ENCODE data around the gene PACRG. TPM values are rescaled to one million over a fixed set of nuclear protein-coding genes. Genes with fewer than 3 reads are reported as not detected.

Gene PACRG
- total RNA-seq, 1 donor from 2014 or later, result 1.2 TPM

- H3K27me3 Mint-ChIP-seq (ENCODE audit: unreplicated experiment), result peaks cover 11% of the 10 kb centered on the region
- H3K27ac Mint-ChIP-seq (ENCODE audit: unreplicated experiment), result no peak overlapping the region
- TF ChIP-seq CTCF (IDR thresholded peaks at IDR 0.05), result no peak
- H3K4me3 Mint-ChIP-seq (ENCODE audit: unreplicated experiment), result no peak overlapping the region
- no peaks in the 10 kb centered on the region for H3K9me3 Mint-ChIP-seq (ENCODE audit: unreplicated experiment)
- no peak for DNase-seq (ENCODE audit: extremely low spot score, unreplicated experiment)
- H3K36me3 Mint-ChIP-seq (ENCODE audit: unreplicated experiment), result no peaks in the 10 kb centered on the region
- peaks cover 6% of the 10 kb centered on the region for H3K4me1 Mint-ChIP-seq (ENCODE audit: unreplicated experiment)
Measured at GRCh38 chr6:163191704-163192537, 464.1 kb downstream of the PACRG start.

- peaks cover 11% of the 10 kb centered on the region for H3K27me3 Mint-ChIP-seq (ENCODE audit: unreplicated experiment)
- no peaks in the 10 kb centered on the region for H3K36me3 Mint-ChIP-seq (ENCODE audit: unreplicated experiment)
- H3K9me3 Mint-ChIP-seq (ENCODE audit: unreplicated experiment), result no peaks in the 10 kb centered on the region
- H3K4me3 Mint-ChIP-seq (ENCODE audit: unreplicated experiment), result no peak overlapping the region
- peaks cover 6% of the 10 kb centered on the region for H3K4me1 Mint-ChIP-seq (ENCODE audit: unreplicated experiment)
- H3K27ac Mint-ChIP-seq (ENCODE audit: unreplicated experiment), result no peak overlapping the region
- DNase-seq (ENCODE audit: extremely low spot score, unreplicated experiment), result no peak
- TF ChIP-seq CTCF (IDR thresholded peaks at IDR 0.05), result no peak
Measured at GRCh38 chr6:163192591-163192990, 464.8 kb downstream of the PACRG start.

- Mint-ChIP-seq H3K4me3 (ENCODE audit: unreplicated experiment) (no peak overlapping the region), H3K36me3 (ENCODE audit: unreplicated experiment) (no peaks in the 10 kb centered on the region), H3K27ac (ENCODE audit: unreplicated experiment) (no peak overlapping the region), H3K27me3 (ENCODE audit: unreplicated experiment) (peaks cover 11% of the 10 kb centered on the region), H3K4me1 (ENCODE audit: unreplicated experiment) (peaks cover 6% of the 10 kb centered on the region), H3K9me3 (ENCODE audit: unreplicated experiment) (no peaks in the 10 kb centered on the region)
- no peak for DNase-seq (ENCODE audit: extremely low spot score, unreplicated experiment)
- no peak for TF ChIP-seq CTCF (IDR thresholded peaks at IDR 0.05)
Measured at GRCh38 chr6:163193326-163193725, 465.6 kb downstream of the PACRG start.

- H3K9me3 Mint-ChIP-seq (ENCODE audit: unreplicated experiment), result no peaks in the 10 kb centered on the region
- H3K4me3 Mint-ChIP-seq (ENCODE audit: unreplicated experiment), result no peak overlapping the region
- DNase-seq (ENCODE audit: extremely low spot score, unreplicated experiment), result no peak
- TF ChIP-seq CTCF (IDR thresholded peaks at IDR 0.05), result no peak
- peaks cover 11% of the 10 kb centered on the region for H3K27me3 Mint-ChIP-seq (ENCODE audit: unreplicated experiment)
- no peak overlapping the region for H3K27ac Mint-ChIP-seq (ENCODE audit: unreplicated experiment)
- H3K36me3 Mint-ChIP-seq (ENCODE audit: unreplicated experiment), result no peaks in the 10 kb centered on the region
- peaks cover 6% of the 10 kb centered on the region for H3K4me1 Mint-ChIP-seq (ENCODE audit: unreplicated experiment)
Measured at GRCh38 chr6:163195721-163196691, 468.2 kb downstream of the PACRG start.

- TF ChIP-seq CTCF (IDR thresholded peaks at IDR 0.05), result no peak
- Mint-ChIP-seq H3K27me3 (ENCODE audit: unreplicated experiment) (peaks cover 4% of the 10 kb centered on the region), H3K4me1 (ENCODE audit: unreplicated experiment) (no peaks in the 10 kb centered on the region), H3K9me3 (ENCODE audit: unreplicated experiment) (no peaks in the 10 kb centered on the region), H3K4me3 (ENCODE audit: unreplicated experiment) (no peak overlapping the region), H3K27ac (ENCODE audit: unreplicated experiment) (no peak overlapping the region), H3K36me3 (ENCODE audit: unreplicated experiment) (no peaks in the 10 kb centered on the region)
- DNase-seq (ENCODE audit: extremely low spot score, unreplicated experiment), result no peak
Measured at GRCh38 chr6:163197839-163198238, 470.1 kb downstream of the PACRG start.

Measured in osteocyte (in vitro differentiated cells).